DMS79 treated with DMSO at 0.1 percent for 48 hours (cell line): ENCODE results near the gene SPECC1L.

ENCODE experiments used
- DNase-seq: peaks from one replicate; lab custom pipeline; 2025; lab: John Stamatoyannopoulos, UW

Gene SPECC1L

DNA sequence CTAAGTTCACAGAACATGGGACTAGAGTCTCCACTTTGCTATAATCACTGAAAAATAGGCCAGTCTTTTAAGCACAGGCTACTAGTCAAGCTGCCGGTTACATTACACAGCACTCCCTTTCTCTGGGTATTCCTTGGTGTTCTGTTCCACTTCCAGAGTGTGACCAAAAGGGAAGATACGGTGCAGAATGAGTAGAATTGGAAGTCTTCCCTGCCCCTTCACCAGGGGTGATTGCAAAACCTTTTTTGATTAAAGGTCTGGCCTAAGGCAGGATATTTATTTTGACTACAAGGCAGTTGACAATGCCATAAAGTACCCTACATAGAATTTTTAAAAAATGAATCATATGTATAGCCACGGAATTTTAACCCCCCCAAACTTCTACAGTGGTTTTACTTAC lies 97.2 kb downstream of the SPECC1L start:
- DNase-seq: no peak

DNA sequence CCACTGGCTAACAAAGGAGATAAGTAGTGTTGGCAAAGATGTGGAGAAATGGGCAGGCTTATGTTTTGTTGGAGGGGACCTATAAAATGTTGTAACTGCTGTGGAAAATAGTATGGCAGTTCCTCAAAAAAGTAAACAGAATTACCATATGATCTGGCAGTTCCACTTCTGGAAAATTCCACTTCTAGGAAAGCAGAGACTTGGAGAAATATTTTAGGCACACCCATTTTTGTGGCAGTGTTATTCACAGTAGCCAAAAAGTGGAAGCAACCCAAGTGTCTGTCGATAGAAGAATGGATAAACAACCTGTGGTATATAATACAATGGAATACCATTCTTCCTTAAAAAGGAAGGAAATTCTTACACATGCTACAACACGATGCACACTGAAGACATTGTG lies 99.8 kb downstream of the SPECC1L start:
- no peak for DNase-seq

DNA sequence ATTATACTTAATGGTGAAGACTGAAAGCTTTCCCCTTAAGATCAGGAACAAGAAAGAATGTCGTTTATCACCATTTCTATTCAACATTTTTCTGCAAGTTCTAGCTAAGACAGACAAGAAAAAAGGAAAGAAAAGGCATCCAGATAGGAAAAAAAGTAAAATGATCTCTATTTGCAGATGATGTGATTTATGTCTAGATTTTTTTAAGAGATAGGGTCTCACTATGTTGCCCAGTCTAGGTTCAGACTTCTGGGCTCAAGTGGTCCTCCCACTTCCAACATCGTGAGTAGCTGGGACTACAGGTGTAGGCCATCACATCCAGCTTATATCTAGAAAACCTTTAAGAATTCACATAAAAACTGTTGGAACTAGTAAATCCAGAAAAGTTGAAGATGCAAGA lies 105.4 kb downstream of the SPECC1L start:
- DNase-seq: no peak

DNA sequence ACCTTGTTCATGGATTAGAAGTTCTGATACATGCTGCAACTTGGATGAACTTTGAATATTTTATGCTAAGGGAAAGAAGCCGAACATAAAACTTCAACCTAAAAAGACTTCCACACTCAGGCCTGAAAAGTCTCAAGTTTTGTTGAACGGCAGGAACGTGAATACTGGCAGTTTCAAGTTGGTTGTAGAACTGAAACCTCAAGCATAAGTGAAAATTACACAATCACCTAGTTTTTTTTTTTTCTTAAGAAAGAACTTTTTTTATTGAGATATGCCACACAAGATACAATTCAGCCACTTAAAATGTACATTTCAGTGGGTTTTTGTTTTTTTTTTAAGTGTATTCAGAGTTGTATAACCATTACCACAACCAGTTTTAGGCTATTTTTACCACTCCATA lies 106.0 kb downstream of the SPECC1L start:
- no peak for DNase-seq

DNA sequence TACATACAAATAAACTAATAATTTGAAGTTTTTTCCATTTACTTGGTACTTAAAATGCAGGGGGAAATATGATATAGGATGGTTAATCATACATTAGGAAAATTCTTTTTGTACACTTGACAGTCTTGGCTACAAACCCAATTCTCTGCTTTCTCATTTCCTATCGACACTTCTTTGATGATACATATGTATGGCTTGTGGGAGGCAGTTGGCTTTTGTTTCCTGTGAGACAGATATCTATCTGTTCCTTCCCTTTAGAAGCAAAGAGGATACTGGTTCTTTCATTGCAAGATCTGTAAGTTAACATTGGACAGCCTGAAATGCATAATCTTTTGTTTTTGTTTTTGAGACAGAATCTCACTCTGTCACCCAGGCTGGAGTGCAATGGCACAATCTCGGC lies 108.9 kb downstream of the SPECC1L start:
- DNase-seq: no peak

DNA sequence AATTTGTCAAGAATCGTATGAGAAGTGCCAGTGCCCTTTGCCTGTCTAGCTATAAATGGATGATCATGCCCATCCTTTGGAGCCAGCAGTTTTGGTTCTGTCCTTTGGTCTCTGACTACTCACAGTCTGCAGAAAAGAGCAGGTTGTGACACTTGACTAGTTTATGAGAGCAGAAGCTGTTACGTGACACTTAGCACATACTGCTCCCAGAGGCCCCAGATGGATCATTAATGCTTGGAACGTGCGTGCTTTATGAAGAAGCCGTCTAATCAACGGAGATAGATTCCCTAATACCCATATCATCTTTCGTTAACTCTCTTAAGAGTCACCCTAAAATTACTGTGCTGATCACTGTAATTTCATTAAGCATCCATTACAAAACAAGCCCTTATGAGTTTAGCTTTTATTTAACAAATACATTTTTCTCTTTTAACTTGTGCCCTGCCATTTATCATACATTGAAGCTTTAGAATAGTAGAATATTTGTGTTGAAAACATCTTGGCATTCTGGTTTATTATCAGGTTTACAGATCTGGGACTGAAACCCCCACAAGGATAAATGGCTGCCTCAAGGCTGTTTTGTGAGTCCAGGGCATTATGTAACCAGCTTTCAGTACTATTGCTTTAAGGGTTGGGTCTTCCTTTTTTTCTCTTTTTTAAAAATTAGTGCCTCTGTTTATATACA lies 109.7 kb downstream of the SPECC1L start:
- DNase-seq: no peak

DNA sequence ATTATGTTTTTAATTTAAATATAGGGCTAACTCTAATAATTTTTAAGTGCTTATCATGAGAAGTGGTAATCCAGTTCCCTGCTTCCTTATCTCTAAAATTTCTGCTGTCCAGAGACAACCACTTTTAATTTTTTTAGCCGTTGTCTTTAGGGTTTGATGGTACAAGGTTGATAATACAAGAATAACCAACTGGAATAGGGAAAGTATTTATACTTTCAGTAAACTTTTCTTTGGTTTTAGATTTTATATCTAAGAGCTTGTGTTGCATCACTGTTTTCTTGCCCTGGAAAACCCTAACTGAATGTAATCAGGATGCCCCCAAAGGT lies 110.2 kb downstream of the SPECC1L start:
- DNase-seq: no peak

DNA sequence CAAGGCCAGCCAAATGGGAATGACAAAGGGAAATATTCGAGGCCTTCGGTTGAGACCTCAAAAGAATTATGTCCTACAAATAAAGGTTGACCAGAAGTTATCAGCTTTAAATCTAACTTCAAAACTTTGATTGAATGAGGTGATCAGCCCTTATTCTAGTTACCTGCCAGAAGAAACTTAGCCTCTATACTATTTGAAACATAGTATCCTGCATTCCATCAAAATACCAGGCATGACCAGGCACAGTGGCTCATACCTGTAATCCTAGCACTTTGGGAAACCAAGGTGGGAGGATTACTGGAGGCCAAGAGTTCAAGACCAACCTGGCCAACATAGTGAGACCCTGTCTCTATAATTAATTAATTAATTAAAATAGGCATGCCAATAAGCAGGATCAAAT lies 112.4 kb downstream of the SPECC1L start:
- DNase-seq: no peak

DNA sequence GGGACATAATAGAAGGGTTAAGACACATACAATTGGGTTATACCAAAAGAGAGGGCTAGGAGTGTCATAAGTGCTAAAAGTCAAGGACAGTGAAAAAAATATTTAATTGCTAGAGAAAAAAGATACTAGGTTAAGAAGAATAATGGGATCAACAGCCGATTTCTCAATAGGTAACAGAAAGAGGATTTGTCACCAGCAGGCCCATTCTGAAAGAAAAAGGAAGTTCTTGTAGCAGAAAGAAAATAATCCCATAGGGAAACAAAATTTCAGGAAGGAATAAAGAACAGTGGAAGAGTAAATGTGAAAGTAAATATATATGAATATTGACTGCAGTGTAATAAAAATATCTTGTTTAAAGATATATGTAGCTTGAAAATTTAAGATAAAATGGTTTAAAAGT lies 113.5 kb downstream of the SPECC1L start:
- no peak for DNase-seq

DNA sequence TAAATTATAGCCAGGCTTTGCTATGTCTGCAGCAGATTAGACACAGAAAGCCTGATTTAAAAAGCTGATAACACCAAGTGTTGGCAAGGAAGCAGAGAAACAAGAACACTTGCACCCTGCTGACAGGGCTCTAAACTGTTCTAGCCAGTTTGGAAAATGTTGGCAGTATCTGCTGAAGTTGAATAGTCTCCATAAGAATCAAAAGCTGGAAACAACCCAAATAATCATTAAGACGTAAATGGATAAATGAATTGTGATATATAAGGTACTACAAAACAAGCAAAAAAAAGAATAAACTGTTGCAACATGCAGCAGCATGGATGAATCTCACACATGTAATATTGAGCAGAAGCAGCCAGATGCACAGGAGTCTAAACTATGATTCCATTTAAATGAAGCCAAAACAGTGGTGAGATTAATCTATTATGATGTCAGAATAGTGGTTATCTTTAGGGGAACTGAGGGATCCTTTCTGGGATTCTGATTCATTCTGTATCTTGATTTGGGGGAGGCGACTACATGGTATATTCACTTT lies 116.4 kb downstream of the SPECC1L start:
- DNase-seq: no peak

DNA sequence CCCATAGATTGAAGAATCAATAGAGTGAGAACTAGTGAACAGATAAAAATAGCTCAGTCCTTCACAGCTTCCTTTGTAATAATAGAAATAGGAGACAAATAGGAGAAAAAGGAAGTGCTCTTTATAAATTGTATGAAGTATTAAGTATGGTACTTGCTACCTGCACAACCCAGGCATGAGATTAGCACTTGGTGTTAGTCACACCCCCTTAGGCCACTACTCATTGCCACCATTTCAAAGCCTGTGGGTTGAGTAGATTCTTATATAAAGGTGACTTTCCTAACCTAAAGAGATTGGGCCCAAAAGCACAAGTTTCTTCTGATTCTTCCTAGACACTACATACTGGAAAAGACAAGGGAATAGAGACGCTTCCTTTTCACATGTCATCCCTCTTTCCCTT lies 119.0 kb downstream of the SPECC1L start:
- no peak for DNase-seq

DNA sequence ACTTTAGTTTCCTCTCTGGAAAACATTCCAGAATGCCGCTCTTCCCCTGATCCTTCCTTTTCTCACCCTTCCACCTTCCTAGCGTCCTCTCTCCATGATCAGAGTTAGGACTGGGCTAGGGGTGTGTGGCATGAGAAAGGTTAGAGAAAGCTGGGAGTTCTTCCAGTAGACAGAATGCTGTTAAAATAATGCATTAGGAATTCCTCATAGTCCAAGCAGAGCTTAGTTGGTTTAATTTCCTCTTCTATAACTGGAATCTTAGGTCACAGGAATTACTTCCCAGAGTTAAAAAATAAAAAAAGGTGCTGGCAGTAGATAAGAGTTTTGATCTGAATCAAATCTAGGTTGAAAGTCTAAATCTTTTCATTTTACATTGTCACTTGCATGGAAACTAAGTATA lies 119.5 kb downstream of the SPECC1L start:
- DNase-seq: no peak

DNA sequence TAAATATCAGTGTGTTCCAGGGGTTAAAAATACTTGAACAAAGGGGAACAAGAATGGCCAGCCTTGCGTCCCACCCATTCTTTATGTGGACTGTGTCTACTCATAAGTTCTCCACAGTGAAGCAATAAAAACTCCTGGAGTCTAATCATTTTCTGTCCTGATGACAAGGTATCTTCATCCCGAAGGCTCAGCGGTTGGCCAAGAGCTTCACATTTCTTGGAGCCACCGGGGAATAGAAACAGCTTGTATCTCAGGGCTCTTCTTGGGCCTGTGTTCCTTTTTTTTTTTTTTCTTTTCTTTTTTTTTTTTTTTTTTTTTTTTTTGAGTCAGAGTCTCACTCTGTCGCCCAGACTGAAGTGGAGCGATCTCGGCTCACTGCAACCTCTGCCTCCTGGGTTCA lies 119.9 kb downstream of the SPECC1L start:
- no peak for DNase-seq

DNA sequence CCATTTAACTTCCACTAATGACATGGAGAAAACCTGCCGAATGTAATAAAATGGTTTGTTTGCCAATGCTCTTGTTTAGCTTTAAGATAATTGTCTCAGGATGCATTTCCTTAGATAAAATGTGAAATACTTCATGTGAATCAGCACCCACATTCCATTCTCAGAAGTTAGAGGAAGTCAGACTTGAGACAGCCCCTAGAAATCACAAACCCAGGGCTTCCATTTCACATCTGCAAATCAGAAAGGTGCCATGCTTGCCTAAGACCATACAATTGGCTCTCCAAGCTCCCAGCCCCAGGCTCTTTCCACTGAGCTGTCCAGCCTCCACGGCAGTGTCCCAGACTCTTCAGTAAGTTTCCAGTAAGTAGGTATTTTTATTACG lies 121.2 kb downstream of the SPECC1L start:
- no peak for DNase-seq

DNA sequence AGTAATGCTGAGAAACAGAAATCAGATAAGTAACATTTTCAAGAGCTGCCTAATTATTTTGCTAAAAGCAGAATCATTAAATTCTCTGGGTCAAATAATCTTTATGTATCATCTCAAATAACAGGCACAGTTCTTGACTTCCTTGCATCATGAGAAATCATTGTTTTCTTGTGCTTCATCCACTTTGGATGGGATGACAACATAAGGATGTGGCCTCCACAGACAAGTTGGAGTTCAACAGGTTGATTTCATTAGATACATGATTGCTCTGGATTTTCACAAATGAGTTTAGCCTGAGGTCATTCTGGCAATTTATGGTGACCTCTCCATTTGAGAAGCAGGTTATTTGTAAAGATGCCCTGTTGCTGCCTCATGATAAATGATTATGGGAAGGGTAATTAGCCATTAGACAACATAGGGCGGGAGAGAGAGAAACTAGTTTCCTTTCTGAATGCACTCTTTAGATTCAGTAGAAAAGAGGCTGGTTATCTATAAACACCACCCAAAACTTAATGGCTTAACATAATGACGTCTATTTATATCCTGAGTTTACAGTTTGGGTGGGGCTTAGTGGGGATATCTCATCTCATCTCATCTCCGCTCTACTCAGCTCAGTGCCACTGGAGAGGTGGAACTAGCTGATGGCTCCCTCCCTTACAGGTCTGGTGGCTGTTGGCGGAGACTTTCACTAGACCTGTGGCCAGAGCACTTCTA lies 121.7 kb downstream of the SPECC1L start:
- DNase-seq: no peak

DNA sequence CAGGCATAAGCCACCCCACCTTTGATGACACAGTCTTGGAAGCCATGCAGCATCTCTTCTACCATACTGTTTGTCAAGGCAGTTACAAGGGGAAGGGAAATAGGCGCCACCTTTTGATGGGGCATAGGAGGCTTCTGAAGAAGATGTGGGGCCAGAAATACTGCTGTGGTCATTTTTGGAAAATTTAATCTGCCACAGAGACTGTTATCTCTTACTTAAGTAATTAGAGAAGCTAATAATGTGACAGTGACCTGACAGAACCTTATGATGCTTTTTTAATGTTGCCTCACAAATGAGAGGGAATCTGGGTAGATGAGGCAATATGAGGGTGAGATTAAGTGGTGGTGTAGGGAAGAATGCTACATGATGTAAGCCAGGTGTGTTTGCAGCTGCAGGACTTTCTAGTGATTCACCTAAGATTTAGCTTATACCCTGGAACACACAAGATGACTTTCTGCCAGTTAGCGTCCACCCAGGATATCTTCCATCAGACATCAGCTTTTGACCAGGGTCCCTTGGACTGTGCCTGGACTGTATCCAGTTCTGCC lies 122.5 kb downstream of the SPECC1L start:
- DNase-seq: no peak

DNA sequence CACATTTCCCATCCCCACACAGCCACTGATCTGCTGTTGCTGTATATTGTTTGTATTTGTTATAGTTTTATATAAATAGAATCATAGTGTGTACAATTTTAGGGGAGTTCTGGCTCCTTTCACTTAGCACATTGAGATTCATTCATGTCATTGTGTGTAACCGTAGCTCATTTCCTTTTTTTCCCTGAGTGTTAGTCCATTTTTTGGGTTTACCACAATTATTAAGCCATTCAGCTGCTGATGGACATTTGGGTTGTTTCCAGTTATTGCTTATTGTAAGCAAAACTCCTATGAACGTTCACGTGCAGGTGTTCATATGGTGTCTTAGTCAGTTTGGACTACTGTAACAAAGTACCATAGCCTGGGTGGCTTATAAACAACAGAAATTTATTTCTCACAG lies 123.2 kb downstream of the SPECC1L start:
- DNase-seq: no peak

DNA sequence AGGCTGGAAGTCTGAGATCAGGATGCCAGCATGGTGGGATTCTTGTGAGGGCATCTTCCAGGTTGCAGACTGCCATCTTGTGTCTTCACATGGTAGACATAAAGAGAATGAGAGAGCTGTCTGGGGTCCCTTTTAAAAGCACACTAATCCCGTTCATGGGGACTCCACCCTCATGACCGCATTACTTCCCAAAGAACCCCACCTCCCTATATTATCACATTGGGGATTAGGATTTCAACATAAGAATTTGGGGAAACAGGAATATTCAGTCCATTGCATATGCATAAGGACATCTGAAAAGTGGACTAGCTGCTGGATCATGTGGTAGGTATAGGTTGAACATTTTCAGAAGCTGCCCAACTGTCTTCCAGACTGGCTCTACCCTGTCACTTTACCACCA lies 123.6 kb downstream of the SPECC1L start:
- no peak for DNase-seq

DNA sequence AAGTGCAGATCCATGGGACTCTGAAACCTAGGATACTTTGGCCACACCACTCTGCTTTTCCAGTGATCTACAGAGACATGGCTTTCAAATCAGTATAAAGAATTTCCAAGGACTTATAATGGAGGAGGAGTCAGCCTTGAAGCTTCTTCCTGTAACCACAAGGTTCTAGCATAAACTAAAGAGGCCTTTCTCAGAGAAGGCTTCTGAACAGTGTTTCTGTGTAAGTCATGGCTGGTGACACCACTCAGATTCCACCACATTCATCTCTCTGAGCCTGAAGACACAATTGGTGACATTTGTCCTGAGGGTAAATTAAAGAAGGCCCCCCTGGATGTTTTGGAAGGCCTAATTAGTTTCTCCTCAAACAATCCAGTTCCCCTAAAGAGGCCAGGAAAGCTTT lies 127.8 kb downstream of the SPECC1L start:
- no peak for DNase-seq

DNA sequence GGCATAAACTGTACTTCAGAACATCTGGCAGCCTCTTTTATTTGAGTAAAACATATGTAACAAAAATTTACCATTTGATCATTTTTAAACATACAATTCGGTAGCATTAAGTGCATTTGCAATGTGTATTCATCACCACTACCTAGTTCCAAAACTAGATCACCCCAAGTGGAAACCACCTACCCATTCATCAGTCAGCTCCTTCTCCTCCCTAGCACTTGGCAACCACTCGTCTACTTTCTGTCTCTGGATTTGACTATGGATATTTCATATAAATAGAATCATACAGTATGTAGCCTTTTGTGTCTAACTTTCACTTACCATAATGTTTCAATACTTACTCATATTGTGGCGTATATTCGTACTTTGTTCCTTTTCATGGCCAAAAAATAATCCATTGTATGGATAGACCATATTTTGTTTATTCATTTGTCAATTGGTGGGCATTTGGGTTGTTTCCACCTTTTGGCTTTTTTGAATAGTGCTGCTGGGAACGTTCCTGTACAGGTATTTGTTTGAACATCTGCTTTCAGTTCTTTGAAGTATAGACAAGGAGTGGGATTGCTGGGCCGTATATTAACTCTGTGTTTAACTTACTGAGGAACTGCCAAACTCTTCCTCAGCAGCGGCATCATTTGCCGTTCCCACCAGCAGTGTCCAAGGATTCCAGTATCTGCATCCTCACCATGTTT lies 129.5 kb downstream of the SPECC1L start:
- no peak for DNase-seq

DNA sequence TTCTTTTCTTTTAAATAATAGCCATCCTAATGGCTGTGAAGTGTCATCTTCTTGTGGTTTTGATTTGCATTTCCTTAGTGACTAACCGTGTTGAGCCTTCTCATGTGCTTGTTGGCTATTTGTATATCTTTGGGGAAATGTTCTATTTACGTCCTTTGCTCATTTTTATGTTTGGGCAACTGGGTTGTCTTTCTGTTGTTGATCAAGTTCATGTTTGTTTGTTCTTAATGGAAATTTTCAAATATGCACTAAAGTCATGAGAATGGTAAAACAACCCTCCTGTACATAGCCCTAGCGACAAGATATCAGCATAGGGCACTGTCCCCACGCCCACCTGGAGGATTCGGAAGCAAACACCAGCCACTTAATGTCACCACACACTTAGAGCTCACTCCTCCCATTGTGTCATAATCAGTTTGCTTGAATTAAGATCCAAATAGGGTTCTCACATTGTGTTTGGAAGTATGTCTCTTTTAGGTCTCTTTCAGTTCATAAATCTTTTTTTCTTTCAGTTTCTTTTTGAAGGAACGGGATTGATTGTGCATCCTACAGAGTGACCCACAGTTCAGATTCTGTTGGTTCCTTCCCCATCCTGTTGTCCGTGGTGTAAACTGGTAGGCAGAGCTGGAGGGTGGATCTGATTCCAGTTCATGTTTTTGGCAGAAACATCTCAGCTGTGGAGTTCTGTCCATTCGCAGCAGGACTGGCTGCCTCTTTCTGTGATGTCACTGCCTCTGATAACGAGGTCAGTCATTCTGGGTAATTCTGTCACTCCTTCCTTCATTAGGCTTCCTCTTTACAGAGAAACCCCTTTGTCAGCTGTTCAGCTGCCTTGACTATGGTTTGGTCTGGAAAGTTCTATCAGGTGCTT lies 130.3 kb downstream of the SPECC1L start:
- no peak for DNase-seq

DNA sequence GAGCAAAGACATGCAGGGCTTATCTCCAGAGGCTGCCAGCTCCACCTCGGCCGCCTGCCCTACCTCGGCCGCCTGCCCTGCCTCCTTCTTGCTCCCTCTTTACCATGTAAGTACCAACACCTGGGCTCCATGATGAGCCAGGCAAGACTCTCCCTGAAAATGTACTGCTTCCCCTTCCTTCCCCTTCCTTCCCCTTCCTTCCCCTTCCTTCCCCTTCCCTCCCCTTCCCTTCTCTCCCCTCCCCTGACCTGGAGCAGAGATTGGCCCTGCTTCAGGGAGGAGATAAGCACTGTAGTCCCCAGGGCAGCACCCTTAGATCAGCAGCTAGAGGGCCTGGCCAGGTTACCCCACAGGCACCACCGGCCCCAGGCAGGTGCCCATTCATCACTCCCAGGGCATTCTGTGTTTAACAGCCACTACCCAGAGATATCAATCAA lies 131.3 kb downstream of the SPECC1L start:
- DNase-seq: no peak
